SHP77 (cell line): ENCODE data around the gene MATN4.

Experiments used
- DNase-seq, 2 experiments: peaks; one replicate each; lab custom pipeline; 2025; lab: John Stamatoyannopoulos, UW

MATN4 gene

DNA sequence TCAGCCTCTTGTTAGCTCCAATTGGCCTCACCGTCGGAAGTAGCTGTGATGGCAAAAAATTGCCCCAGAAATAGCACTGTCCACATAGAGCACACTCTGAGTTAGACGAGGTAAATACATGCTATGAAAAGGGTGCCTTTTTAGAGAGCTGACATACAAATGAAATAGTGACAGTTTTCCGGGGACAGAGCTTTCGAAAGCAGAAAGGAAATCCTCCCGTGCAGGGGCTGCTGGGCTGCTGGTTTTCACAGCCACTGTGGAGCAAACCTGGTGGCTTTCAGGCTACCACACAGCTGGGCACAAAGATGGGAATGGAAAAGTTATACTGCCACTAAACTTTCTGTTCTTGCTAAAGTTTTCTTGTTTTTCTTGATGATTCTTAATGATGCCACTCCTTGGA lies 62.0 kb downstream of the MATN4 start:
- DNase-seq, result no peak
